ENCODE results near the gene P3R3URF.

Gene P3R3URF

DNA sequence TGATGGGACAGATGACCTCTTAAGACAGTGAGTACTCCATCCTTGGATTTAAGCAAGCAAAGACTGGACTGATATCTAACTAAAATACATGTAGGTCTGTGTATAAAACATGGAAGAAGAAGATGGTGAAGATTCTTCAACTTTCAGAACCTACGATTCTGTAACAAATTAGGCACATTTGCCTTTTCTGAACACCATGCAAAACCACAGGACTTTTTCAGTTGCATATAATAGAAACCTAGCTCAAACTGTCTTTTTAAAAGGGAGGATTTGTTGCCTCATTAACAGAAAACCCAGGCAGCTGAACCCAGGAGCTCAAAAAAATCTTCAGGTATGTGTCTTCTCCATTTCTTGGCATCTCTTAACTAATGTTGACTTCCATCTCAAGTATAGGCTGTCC lies 16.1 kb downstream of the P3R3URF start:
- TF ChIP-seq, protein P1, sequence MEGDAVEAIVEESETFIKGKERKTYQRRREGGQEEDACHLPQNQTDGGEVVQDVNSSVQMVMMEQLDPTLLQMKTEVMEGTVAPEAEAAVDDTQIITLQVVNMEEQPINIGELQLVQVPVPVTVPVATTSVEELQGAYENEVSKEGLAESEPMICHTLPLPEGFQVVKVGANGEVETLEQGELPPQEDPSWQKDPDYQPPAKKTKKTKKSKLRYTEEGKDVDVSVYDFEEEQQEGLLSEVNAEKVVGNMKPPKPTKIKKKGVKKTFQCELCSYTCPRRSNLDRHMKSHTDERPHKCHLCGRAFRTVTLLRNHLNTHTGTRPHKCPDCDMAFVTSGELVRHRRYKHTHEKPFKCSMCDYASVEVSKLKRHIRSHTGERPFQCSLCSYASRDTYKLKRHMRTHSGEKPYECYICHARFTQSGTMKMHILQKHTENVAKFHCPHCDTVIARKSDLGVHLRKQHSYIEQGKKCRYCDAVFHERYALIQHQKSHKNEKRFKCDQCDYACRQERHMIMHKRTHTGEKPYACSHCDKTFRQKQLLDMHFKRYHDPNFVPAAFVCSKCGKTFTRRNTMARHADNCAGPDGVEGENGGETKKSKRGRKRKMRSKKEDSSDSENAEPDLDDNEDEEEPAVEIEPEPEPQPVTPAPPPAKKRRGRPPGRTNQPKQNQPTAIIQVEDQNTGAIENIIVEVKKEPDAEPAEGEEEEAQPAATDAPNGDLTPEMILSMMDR (IDR thresholded peaks at IDR 0.05; ENCODE audit: control insufficient read depth, extremely low read depth, insufficient read depth), result no peak

DNA sequence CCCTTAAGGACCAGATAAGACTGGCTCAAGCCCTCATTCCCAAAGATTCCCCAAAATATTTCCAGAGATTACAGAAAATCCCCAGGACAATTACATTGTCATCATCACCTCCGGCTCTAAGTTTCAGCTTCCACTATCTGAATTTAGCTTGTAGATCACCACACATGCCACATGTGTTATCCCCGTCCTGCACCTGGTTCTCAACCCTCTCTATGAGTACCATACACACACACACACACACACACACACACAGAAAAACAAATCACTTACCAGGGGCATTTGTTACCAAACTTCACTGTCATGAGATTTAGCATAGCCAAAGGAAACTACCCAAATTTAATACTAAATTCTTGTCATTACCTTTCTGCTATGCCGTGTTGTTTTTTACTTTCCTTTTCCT lies 16.8 kb downstream of the P3R3URF start:
- H3K4me3 ChIP-seq (ENCODE audit: low read depth, low read length), result no peak overlapping the region
- DNase-seq (ENCODE audit: low read depth), result no peak
- TF ChIP-seq, protein P1 (IDR thresholded peaks at IDR 0.05; ENCODE audit: control insufficient read depth, extremely low read depth, insufficient read depth), result no peak

More for the DNA sequence above, 16.1 kb downstream of the P3R3URF start:
- DNase-seq (ENCODE audit: low read depth), result no peak
- no peak overlapping the region for H3K4me3 ChIP-seq (ENCODE audit: low read depth, low read length)

DNA sequence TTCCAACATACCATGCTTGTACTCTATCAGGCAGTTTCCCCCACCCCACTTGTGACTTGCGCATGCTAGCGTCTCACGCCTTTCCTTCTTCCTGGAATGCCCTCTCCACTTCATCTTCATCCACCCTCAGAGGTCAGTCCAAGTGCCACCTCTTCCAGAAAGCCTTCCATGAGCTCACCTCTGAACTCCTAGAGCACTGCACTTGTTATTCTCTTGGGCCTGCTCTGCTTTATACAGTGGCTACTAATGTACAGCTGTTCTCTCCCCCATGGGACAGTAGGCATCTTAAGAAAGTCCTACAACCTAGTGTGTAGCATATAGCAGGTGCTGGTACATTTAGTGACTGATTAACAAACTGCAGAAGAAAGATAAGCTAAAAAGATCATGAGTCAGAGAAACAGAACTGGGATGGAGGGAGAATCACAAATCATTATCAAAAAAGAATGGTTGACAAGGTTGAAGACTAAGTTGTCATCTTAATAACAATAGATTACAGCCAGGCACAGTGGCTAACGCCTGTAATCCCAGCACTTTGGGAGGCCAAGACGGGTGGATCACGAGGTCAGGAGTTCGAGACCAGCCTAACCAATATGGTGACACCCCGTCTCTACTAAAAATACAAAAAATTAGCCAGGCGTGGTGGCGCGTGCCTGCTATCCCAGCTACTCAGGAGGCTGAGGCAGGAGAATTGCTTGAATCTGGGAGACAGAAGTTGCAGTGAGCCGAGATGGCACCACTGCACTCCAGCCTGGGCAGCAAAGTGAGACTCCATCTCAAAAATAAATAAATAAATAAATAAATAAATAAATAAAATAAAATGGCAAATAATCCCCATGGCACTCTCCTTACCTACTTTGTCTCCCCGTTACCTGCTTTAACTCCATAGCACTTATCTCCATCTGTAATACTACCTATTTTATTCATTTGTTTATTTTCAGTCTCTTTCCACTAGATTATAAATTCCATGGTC lies 17.7 kb downstream of the P3R3URF start:
- DNase-seq (ENCODE audit: low read depth), result no peak
- no peak overlapping the region for H3K4me3 ChIP-seq (ENCODE audit: low read depth, low read length)
- TF ChIP-seq, protein P1 (IDR thresholded peaks at IDR 0.05; ENCODE audit: control insufficient read depth, extremely low read depth, insufficient read depth), result no peak

DNA sequence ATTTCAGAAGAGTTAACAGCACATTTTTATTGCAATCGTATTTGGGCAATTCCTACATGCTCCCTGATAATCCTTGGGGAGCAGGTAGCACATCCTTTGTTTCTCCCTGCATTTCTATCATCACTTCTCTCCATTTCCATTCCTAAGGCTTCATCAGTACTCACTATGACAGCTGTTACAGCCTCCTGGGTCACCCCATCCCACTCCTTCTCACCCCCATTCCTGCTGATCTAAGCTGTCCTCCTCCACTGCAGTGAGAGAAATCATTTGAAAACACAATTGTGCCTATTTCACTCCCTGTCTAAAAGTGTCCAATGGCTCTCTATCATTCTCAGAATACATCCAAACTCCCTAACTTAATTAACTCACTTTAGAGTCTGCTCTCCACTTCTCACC lies 18.4 kb downstream of the P3R3URF start:
- TF ChIP-seq, protein P1 (IDR thresholded peaks at IDR 0.05; ENCODE audit: control insufficient read depth, extremely low read depth, insufficient read depth), result no peak
- DNase-seq (ENCODE audit: low read depth), result no peak
- no peak overlapping the region for H3K4me3 ChIP-seq (ENCODE audit: low read depth, low read length)

DNA sequence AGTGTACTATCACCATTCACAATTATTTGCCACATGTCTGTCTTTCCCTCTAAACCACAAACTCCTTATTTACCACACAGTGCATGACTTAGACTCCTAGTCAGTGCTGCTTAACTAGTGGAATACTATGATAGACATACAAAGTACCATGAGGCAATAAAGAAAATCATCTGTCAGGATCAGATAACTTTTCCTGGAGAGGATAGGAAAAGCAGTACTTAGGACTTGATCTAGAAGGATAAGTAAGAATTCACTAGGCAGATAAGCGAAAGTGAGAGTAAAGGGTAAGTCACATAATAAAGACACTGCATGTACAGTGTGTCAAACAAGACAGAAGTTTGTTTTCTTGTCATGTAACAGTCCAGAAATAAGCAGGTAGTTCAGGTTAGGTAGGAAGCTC lies 22.6 kb downstream of the P3R3URF start:
- DNase-seq (ENCODE audit: low read depth), result no peak
- TF ChIP-seq, protein P1 (IDR thresholded peaks at IDR 0.05; ENCODE audit: control insufficient read depth, extremely low read depth, insufficient read depth), result no peak
- no peak overlapping the region for H3K4me3 ChIP-seq (ENCODE audit: low read depth, low read length)

DNA sequence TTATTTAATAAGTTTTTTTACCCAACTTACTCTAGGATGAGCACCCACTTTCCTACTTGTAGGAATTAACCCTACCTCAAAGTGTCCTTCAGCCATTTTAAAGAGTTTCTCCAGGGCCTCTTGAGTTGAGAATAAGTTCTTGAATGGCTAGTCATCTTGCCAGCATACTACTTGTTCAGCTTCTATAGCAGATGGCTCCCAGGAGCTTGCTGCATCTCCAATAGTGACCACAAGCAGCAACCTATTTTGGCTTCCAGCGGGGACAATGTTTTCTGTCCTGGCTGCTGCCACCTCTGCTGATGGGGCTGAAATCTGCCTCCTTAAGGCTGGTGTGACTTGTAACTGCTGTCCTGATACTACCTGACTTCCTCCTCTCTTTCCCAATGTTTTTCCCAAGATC lies 23.1 kb downstream of the P3R3URF start:
- TF ChIP-seq, protein P1 (IDR thresholded peaks at IDR 0.05; ENCODE audit: control insufficient read depth, extremely low read depth, insufficient read depth), result no peak
- H3K4me3 ChIP-seq (ENCODE audit: low read depth, low read length), result no peak overlapping the region
- DNase-seq (ENCODE audit: low read depth), result no peak

Data from LNCaP clone FGC (cell line).